NCI-H2227 (cell line): Measurements from ENCODE around the gene KRTAP22-1.

ENCODE experiments used
- DNase-seq: peaks from one replicate; lab custom pipeline; 2025; ENCODE audit not compliant: unreplicated experiment; lab: John Stamatoyannopoulos, UW

The KRTAP22-1 gene

DNA sequence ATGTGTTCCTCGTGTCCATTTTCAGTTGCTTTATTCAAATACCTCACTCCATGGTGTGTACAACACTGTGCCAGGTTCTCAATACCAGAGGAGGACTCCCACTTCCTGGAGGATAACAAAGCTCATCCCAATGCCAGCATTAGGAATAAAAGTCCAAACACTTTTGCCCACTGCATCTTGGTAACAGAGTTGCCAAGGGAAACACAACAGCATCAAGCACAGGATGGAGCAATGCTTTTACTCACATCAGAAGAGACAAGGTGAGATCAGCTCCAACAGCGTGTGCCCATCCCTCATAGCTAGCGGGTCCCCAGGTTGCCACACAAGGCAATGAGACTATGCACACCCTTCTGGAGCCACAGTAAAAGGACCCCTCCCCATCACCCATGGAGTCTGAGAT, 22.5 kb downstream of the KRTAP22-1 start:
- DNase-seq, result no peak

DNA sequence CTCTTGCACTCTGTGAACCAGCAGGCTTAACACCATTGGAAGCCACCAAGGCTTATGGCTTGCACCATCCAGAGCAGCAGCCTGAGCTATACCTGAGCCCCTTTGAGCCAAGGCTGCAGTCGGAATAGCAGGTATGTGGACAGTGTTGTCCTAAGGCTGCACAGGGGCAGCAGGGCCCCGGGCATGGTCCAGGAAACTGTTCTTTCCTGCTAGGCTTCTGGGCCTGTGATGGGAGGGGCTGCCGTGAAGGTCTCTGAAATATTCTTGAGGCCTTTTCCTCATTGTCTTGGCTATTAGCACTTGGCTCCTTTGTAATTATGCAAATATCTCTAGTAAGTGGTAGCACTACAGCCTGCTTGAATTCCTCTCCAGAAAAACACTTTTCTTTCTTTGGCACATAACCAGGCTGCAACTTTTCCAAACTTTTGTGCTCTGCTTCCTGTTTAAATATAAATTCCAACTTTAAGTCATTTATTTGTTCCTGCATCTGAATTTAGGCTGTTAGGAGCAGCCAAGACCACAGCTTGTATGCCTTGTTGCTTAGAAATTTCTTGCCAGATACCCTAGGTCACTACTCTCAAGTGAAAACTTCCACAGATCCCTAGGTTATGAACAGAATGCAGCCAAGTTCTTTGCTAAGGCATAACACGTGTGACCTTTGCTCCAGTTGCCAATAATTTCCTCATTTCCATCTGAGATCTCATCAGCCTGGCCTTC, 24.7 kb downstream of the KRTAP22-1 start:
- DNase-seq, result no peak

DNA sequence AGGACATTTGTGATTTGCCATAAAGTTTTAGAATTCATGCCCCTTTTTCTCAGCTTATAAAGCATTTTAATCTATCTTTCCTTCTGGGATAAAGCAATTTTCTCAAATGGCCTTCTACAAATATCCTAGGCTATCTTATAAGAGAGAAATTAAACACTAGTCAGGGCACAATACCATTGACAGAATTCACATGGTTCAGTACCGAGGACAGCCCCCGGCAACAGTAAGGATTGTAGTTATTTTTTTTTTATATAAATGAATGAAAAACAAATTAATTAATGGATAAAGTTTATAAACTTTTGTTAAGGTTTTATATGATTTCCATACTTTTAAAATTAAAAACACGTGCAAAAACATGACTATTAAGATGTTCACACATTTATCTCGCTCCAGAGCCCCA, 27.2 kb downstream of the KRTAP22-1 start:
- no peak for DNase-seq

DNA sequence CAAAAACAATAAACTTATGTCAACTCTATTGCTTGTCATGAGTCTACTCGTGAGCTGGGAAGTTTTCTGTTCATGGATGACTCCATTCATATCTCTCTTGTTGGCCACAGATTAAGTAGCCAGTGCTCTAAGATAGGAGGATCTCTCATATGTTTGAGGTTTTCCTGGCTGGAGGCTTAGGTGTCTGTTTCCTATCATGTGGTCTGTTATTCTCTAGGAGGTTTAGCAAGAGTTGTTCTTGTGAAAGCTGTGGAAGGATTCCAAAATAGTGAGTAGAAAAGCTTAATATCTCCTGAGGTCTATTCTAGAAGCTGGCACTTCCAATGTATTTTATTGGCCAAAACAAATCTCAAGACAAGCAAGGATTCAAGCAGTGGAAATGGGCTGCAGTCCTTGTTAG, 28.3 kb downstream of the KRTAP22-1 start:
- DNase-seq, result no peak

DNA sequence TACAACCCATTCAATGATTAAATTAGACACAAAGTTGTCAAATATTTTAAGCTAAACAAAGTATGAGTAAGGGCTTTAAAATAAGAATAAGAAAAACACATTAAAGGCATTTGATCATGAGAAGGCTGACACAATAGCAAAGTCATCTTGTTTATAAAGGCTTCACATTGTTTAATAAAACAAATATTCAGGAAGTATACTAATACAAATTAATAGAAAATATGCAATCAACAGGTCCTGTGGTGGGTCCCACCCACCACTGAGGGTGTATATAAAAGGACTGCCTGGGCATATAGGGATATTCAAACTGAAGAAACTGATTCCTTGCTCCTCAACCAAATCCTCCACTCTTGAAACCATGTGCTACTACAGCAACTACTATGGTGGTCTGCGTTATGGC, 34.0 kb downstream of the KRTAP22-1 start, which contains the start of gene KRTAP20-2:
KRTAP20-2 (plus strand) TSS at position 301 of the 400 bp plus-strand sequence; CDS start at position 359, 58 bp downstream.
- DNase-seq, result no peak

DNA sequence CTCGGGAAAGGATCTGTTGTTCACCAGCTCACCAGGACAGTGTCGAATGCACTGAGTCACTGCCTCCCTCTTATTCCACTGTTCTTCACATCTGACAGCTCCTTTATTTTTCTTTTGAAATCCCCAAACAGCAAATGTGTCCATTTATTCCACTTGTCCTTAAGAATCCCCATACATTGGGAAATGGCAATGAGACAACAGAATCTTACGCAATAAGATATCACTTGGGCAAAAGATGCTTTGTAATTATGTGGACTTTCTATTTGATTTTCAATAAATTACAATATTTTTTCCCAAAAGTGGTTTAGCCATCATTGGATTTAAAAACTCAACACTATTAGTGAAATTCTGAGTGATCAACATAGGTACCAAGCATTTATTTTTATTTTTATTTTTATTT, 37.8 kb downstream of the KRTAP22-1 start:
- no peak for DNase-seq

DNA sequence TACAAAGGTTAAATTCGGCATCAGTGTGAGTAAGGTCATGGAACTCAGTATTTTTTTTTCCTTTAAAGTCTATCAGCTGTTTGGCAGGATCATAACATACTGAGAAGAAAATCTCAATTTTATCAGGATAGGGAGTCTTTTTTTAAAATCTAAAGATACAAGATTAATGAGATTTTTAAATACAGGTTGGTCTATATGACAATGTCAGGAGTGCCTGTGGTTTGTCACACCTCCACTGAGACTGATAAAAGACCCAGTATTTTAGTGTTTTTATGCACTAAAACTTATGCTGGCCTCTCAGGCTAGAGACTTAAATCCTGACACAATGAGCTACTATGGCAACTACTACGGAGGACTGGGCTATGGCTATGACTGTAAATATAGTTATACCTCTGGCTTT, 41.7 kb downstream of the KRTAP22-1 start, which contains the start of gene KRTAP20-3:
KRTAP20-3 (plus strand) TSS at position 301 of the 400 bp plus-strand sequence.
- no peak for DNase-seq

DNA sequence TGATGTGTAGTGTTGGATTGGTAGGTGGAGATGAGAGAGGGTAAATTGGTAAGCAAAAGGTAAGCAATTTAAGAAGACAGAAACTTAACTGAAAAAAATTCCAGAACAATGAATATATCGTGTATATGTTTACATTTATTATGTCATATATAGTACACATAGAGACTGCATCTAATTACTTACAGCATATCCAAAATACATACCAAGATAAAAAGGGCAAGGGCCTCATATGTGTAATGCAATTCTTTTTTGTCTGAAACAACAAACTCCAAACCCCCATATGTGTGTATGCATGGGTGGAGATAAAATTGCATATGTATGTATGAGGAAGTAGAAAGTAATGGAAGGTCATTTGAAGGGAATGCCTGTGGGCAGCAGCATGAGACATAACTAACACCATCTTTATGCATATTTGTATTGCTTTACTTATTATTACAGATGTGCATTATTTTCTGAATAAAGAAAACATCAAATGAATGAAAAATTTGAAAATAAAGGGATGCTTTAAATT, 46.1 kb downstream of the KRTAP22-1 start:
- no peak for DNase-seq
